DMS 273 (cell line): Measurements from ENCODE around the gene UPF3A.
"Not testable (repeated sequence)": the region's sequence is repeated elsewhere in the genome, so short reads cannot be mapped to it uniquely, and the experiment has no call there.

Experiments
- DNase-seq: peaks from one replicate; lab custom pipeline; 2025; ENCODE audit not compliant: unreplicated experiment; lab: John Stamatoyannopoulos, UW

UPF3A gene

GRCh38 chr13:114333881-114334280 lies 52.5 kb downstream of the UPF3A start:
- not testable (repeated sequence) for DNase-seq

- no peak for DNase-seq
These were observed 53.1 kb downstream of the UPF3A start for GRCh38 chr13:114334305-114335053.

- DNase-seq = not testable (repeated sequence)
These were observed 55.1 kb downstream of the UPF3A start for GRCh38 chr13:114336457-114336856.

GRCh38 chr13:114338959-114339358 lies 57.6 kb downstream of the UPF3A start:
- no peak for DNase-seq

- peak; percentile 71 for DNase-seq
These were observed 58.6 kb downstream of the UPF3A start for GRCh38 chr13:114339857-114340534.

GRCh38 chr13:114341003-114341777 lies 59.8 kb downstream of the UPF3A start:
- DNase-seq = no peak

- not testable (repeated sequence) for DNase-seq
These were observed 65.9 kb downstream of the UPF3A start for GRCh38 chr13:114347256-114347655.

- DNase-seq = peak; percentile 82
These were observed 71.4 kb downstream of the UPF3A start for GRCh38 chr13:114352763-114353162.

- DNase-seq = not testable (repeated sequence)
These were observed 72.0 kb downstream of the UPF3A start for GRCh38 chr13:114353382-114353781.
